Cardiac fibroblast (primary cell): ENCODE measurements around the gene CELF6.
A peak's percentile ranks its signal among the peaks of the same experiment; 100 is the strongest.

Source experiments
- DNase-seq, 2 donors: peaks; one replicate each; pipeline versions ENCODE4 v3.0.0 to v3.0.0-alpha.2; 2010; ENCODE audit warnings: low read depth in 2 of 2
- H3K4me3 ChIP-seq, 2 donors: replicated peaks in 1 of 2; 1 replicate in 1 of 2; 2 replicates in 1 of 2; pipeline ENCODE4 v1.5.1; 2011; ENCODE audit warnings: low read depth in 2 of 2, low read length in 2 of 2, mild to moderate bottlenecking in 2 of 2, moderate library complexity in 1 of 2
- CTCF ChIP-seq: IDR thresholded peaks from one replicate; pipeline ENCODE4 v1.5.1; 2011; ENCODE audit warnings: low read depth, mild to moderate bottlenecking, low read length, inconsistent platforms

The CELF6 gene

GRCh38 chr15:72288796-72289596, 31.0 kb downstream of the CELF6 start:
- no peak for DNase-seq
- no peak overlapping the region for H3K4me3 ChIP-seq
- no peak for TF ChIP-seq CTCF

GRCh38 chr15:72285927-72286516, 33.9 kb downstream of the CELF6 start:
- H3K4me3 ChIP-seq, result no peak overlapping the region
- peak; percentile 55 for TF ChIP-seq CTCF
- peak; percentile 48 to 52 for DNase-seq

GRCh38 chr15:72285402-72285801, 34.6 kb downstream of the CELF6 start:
- TF ChIP-seq CTCF, result no peak
- H3K4me3 ChIP-seq, result no peak overlapping the region
- DNase-seq, result no peak

GRCh38 chr15:72284781-72285180, 35.2 kb downstream of the CELF6 start:
- TF ChIP-seq CTCF, result no peak
- peak in 1 of 2 donors; percentile 27 for DNase-seq
- no peak overlapping the region for H3K4me3 ChIP-seq

- no peak for DNase-seq
- TF ChIP-seq CTCF, result no peak
- no peak overlapping the region for H3K4me3 ChIP-seq
These were observed 38.2 kb downstream of the CELF6 start for GRCh38 chr15:72281713-72282112.

GRCh38 chr15:72280751-72281150, 39.2 kb downstream of the CELF6 start:
- TF ChIP-seq CTCF, result no peak
- no peak overlapping the region for H3K4me3 ChIP-seq
- no peak for DNase-seq

GRCh38 chr15:72278737-72279136, 41.2 kb downstream of the CELF6 start:
- no peak overlapping the region for H3K4me3 ChIP-seq
- DNase-seq, result no peak
- TF ChIP-seq CTCF, result no peak
